Measurements from ENCODE around the gene FXYD6. TPM values are rescaled to one million over a fixed set of nuclear protein-coding genes. Genes with fewer than 3 reads are reported as not detected.

FXYD6 gene
- total RNA-seq, 2 experiments from 2014 or later = not detected

- no peak overlapping the region for H3K27ac Mint-ChIP-seq
- TF ChIP-seq CTCF (IDR thresholded peaks at IDR 0.05) = no peak
- no peak overlapping the region for H3K4me3 Mint-ChIP-seq
- no peaks in the 10 kb centered on the region for H3K36me3 Mint-ChIP-seq (ENCODE audit: low read depth)
- DNase-seq = peak; percentile 0
- CTCF ChIA-PET = interaction anchor here (1.3 to 15.2 kb wide), 5 partner anchors 11 to 226 kb away, joined by 5 to 188 read pairs (median 40); no protein-coding TSS in a partner anchor
- H3K4me1 Mint-ChIP-seq (ENCODE audit: low read depth) = peaks cover 88% of the 10 kb centered on the region
- no peak for ATAC-seq
- no peaks in the 10 kb centered on the region for H3K9me3 Mint-ChIP-seq
- intact Hi-C loops (cut with micrococcal nuclease) = no loop called here
- H3K27me3 Mint-ChIP-seq = no peaks in the 10 kb centered on the region
- POLR2A ChIA-PET = interaction anchor here (1.0 to 3.9 kb wide), 2 partner anchors 12 to 161 kb away, joined by 3 to 18 read pairs; no protein-coding TSS in a partner anchor
These were observed 49.6 kb downstream of the FXYD6 start for GRCh38 chr11:117826832-117827231.

- DNase-seq = no peak
- ChIA-PET POLR2A (interaction anchor here (0.6 to 3.9 kb wide), 4 partner anchors 11 to 161 kb away, joined by 3 to 18 read pairs (median 4); no protein-coding TSS in a partner anchor), CTCF (interaction anchor here (1.3 to 15.2 kb wide), 4 partner anchors 10 to 227 kb away, joined by 5 to 188 read pairs (median 40); no protein-coding TSS in a partner anchor)
- Mint-ChIP-seq H3K4me1 (ENCODE audit: low read depth) (peaks cover 91% of the 10 kb centered on the region), H3K27ac (peak overlapping the region; percentile 22), H3K4me3 (no peak overlapping the region), H3K9me3 (no peaks in the 10 kb centered on the region), H3K36me3 (ENCODE audit: low read depth) (no peaks in the 10 kb centered on the region), H3K27me3 (no peaks in the 10 kb centered on the region)
- intact Hi-C loops (cut with micrococcal nuclease) = no loop called here
- no peak for ATAC-seq
- no peak for TF ChIP-seq CTCF (IDR thresholded peaks at IDR 0.05)
These were observed 50.3 kb downstream of the FXYD6 start for GRCh38 chr11:117826190-117826570.

GRCh38 chr11:117825538-117826189 lies 50.8 kb downstream of the FXYD6 start:
- Mint-ChIP-seq H3K27ac (peak overlapping the region; percentile 9), H3K4me1 (ENCODE audit: low read depth) (peaks cover 86% of the 10 kb centered on the region), H3K36me3 (ENCODE audit: low read depth) (no peaks in the 10 kb centered on the region), H3K4me3 (no peak overlapping the region), H3K9me3 (no peaks in the 10 kb centered on the region), H3K27me3 (no peaks in the 10 kb centered on the region)
- TF ChIP-seq CTCF (IDR thresholded peaks at IDR 0.05) = no peak
- no peak for ATAC-seq
- DNase-seq = no peak
- ChIA-PET CTCF (interaction anchor here (1.1 to 15.2 kb wide), 8 partner anchors 10 to 228 kb away, joined by 3 to 188 read pairs (median 40); no protein-coding TSS in a partner anchor), POLR2A (interaction anchor here (0.6 to 3.9 kb wide), 4 partner anchors 10 to 151 kb away, joined by 3 to 18 read pairs (median 4); no protein-coding TSS in a partner anchor)
- intact Hi-C loops (cut with micrococcal nuclease) = no loop called here

- ChIA-PET CTCF (interaction anchor here (1.1 to 15.2 kb wide), 10 partner anchors 9 to 229 kb away, joined by 3 to 188 read pairs (median 10); no protein-coding TSS in a partner anchor), POLR2A (interaction anchor here (0.6 to 3.9 kb wide), 6 partner anchors 8 to 159 kb away, joined by 3 to 18 read pairs (median 4); no protein-coding TSS in a partner anchor)
- H3K36me3 Mint-ChIP-seq (ENCODE audit: low read depth) = no peaks in the 10 kb centered on the region
- peak within 1 kb of the TSS; percentile 54 for H3K4me3 Mint-ChIP-seq
- DNase-seq (no peak), ATAC-seq (no peak)
- intact Hi-C loops (cut with micrococcal nuclease) = loop anchor here (5.0 kb wide), 2 partner anchors 127 to 227 kb away; no protein-coding TSS in a partner anchor
- no peaks in the 10 kb centered on the region for H3K27me3 Mint-ChIP-seq
- peak within 1 kb of the TSS; percentile 89 for H3K27ac Mint-ChIP-seq
- no peaks in the 10 kb centered on the region for H3K9me3 Mint-ChIP-seq
- no peak for TF ChIP-seq CTCF (IDR thresholded peaks at IDR 0.05)
- peaks cover 81% of the 10 kb centered on the region for H3K4me1 Mint-ChIP-seq (ENCODE audit: low read depth)
These were observed 51.6 kb downstream of the FXYD6 start, which contains the start of gene FXYD2 for GRCh38 chr11:117824571-117825537. Gene FXYD2 (minus strand): TSS chr11:117824744. CDS start chr11:117824678, 66 bp downstream.

All from activated CD8-positive, alpha-beta T cell treated with anti-CD3 and anti-CD28 coated beads for 36 hours (primary cell).